PC-9 (cell line): ENCODE data around the gene HNRNPF.

ENCODE experiments used
- CTCF ChIP-seq: fragments of 200-600 bp; sonication (generic); conservative IDR thresholded peaks from 2 replicates; pipeline ENCODE4 v1.6.1; 2017; ENCODE audit warnings: mixed run types, antibody characterized with exemption, mild to moderate bottlenecking, moderate library complexity
- EZH2 ChIP-seq: fragments of 200-600 bp; sonication (generic); IDR thresholded peaks from 2 replicates; pipeline ENCODE4 v1.8.0; 2017; ENCODE audit warnings: antibody characterized with exemption, low read depth

- TF ChIP-seq CTCF (no peak), EZH2 (no peak)
Measured at GRCh38 chr10:43338117-43338516, 70.9 kb downstream of the HNRNPF start.
